Astrocyte of the cerebellum (primary cell): ENCODE measurements around the gene FGF21.
A peak's percentile ranks its signal among the peaks of the same experiment; 100 is the strongest.

ENCODE experiments used
- DNase-seq: peaks from one replicate; pipeline ENCODE4 v3.0.0-alpha.2; 2011; ENCODE audit warnings: low read depth
- H3K4me3 ChIP-seq: 2 replicates; pipeline ENCODE4 v1.5.1; 2011; ENCODE audit warnings: mild to moderate bottlenecking, low read depth, low read length, moderate library complexity
- CTCF ChIP-seq: IDR thresholded peaks from 2 replicates; pipeline ENCODE4 v1.5.1; 2012; ENCODE audit warnings: low read length, low read depth, moderate library complexity, mild to moderate bottlenecking; ENCODE audit errors: missing control alignments
- in situ Hi-C: cut with HindIII; loops from 2 replicates; pipeline ENCODE4 v1.10.0; 2017; ENCODE audit warnings: low sequenced_read_pairs

FGF21 gene

GRCh38 chr19:48720251-48720612 is 35.1 kb upstream of the FGF21 start:
- H3K4me3 ChIP-seq: peak overlapping the region; percentile 60
- in situ Hi-C loops: no loop called here
- TF ChIP-seq CTCF: no peak
- DNase-seq: no peak

- TF ChIP-seq CTCF: no peak
- DNase-seq: peak; percentile 99
- peak overlapping the region; percentile 60 for H3K4me3 ChIP-seq
- in situ Hi-C loops: no loop called here
Observed at GRCh38 chr19:48720613-48721296, 34.6 kb upstream of the FGF21 start.

- DNase-seq: no peak
- TF ChIP-seq CTCF: no peak
- no peak overlapping the region for H3K4me3 ChIP-seq
- in situ Hi-C loops: no loop called here
Observed at GRCh38 chr19:48722196-48722708, 33.1 kb upstream of the FGF21 start.

GRCh38 chr19:48724796-48725753 is 30.2 kb upstream of the FGF21 start:
- DNase-seq: peak; percentile 71
- no peak overlapping the region for H3K4me3 ChIP-seq
- no peak for TF ChIP-seq CTCF
- in situ Hi-C loops: no loop called here

- no peak for TF ChIP-seq CTCF
- no peak for DNase-seq
Observed at GRCh38 chr19:48726556-48726955, 28.8 kb upstream of the FGF21 start.

GRCh38 chr19:48728911-48729664 is 26.2 kb upstream of the FGF21 start:
- in situ Hi-C loops: no loop called here
- no peak for DNase-seq
- no peak for TF ChIP-seq CTCF
- H3K4me3 ChIP-seq: no peak overlapping the region

More at GRCh38 chr19:48726556-48726955, 28.8 kb upstream of the FGF21 start:
- H3K4me3 ChIP-seq: no peak overlapping the region
- in situ Hi-C loops: no loop called here
